ENCODE results near the gene C4orf50. TPM values are rescaled to one million over a fixed set of nuclear protein-coding genes. Genes with fewer than 3 reads are reported as not detected.

Gene C4orf50
- total and polyA plus RNA-seq, 4 donors = under 0.01 to 0.17 TPM; not detected in 2

- TF ChIP-seq ZBTB33 (IDR thresholded peaks at IDR 0.05) = no peak
- no peak for TF ChIP-seq RAD21 (IDR thresholded peaks at IDR 0.05)
- no peak for TF ChIP-seq YY1 (IDR thresholded peaks at IDR 0.05)
- no peak for TF ChIP-seq HNF4G (IDR thresholded peaks at IDR 0.05)
- TF ChIP-seq NR2F2 (IDR thresholded peaks at IDR 0.05) = no peak
- no peak for TF ChIP-seq FOXA1 (IDR thresholded peaks at IDR 0.05)
- no peak for TF ChIP-seq EGR1 (IDR thresholded peaks at IDR 0.05; ENCODE audit: low read depth in 2 of 2)
- TF ChIP-seq SP1 (IDR thresholded peaks at IDR 0.05) = no peak
These were observed 165.6 kb downstream of the C4orf50 start (continued) for GRCh38 chr4:5852523-5853202.

- no peaks in the 10 kb centered on the region for H3K4me1 ChIP-seq (ENCODE audit: control insufficient read depth in 4 of 4, insufficient read depth in 4 of 4, low read length in 3 of 4)
- 55% methylated on average over 4 of the region's 4 CpGs for WGBS
- H3K4me3 ChIP-seq (ENCODE audit: low read depth in 1 of 3, low read length in 3 of 3) = no peak overlapping the region
- H3K27me3 ChIP-seq (ENCODE audit: control insufficient read depth in 4 of 4, insufficient read depth in 4 of 4, low read length in 3 of 4) = peaks cover 0 to 2% (median 0%) of the 10 kb centered on the region in 4 donors
- H3K36me3 ChIP-seq (ENCODE audit: control insufficient read depth in 4 of 4, insufficient read depth in 3 of 4, low read depth in 1 of 4, low read length in 3 of 4) = no peaks in the 10 kb centered on the region
- TF ChIP-seq YY1 (IDR thresholded peaks at IDR 0.05) (no peak), RXRA (IDR thresholded peaks at IDR 0.05) (no peak), JUND (IDR thresholded peaks at IDR 0.05) (no peak), FOXA2 (IDR thresholded peaks at IDR 0.05) (no peak), CTCF (IDR thresholded peaks at IDR 0.05; ENCODE audit: low read depth, low read length, missing input control) (no peak), NR2F2 (IDR thresholded peaks at IDR 0.05) (no peak), RAD21 (IDR thresholded peaks at IDR 0.05) (no peak), MAX (IDR thresholded peaks at IDR 0.05) (no peak), ATF3 (IDR thresholded peaks at IDR 0.05) (no peak), SP1 (IDR thresholded peaks at IDR 0.05) (no peak), REST (IDR thresholded peaks at IDR 0.05) (no peak), TAF1 (conservative IDR thresholded peaks at IDR 0.05) (no peak), FOXA1 (IDR thresholded peaks at IDR 0.05) (no peak), EGR1 (IDR thresholded peaks at IDR 0.05; ENCODE audit: low read depth in 2 of 2) (no peak), GABPA (IDR thresholded peaks at IDR 0.05 in 1 of 2, conservative IDR thresholded peaks at IDR 0.05 in 1 of 2) (no peak), ZBTB33 (IDR thresholded peaks at IDR 0.05) (no peak)
- H3K27ac ChIP-seq (ENCODE audit: low read depth in 1 of 2, low read length in 2 of 2) = no peak overlapping the region
- H3K9ac ChIP-seq (ENCODE audit: low read depth in 1 of 2, low read length in 2 of 2) = no peak overlapping the region
- H3K9me3 ChIP-seq (ENCODE audit: control insufficient read depth in 4 of 4, low read length in 3 of 4) = no peaks in the 10 kb centered on the region
- no peak for DNase-seq (ENCODE audit: low spot score)
These were observed 166.5 kb downstream of the C4orf50 start for GRCh38 chr4:5851637-5852301.
